NCI-H2196 treated with DMSO at 0.1 percent for 48 hours (cell line): Measurements from ENCODE around the gene MCF2L.
"Not testable (repeated sequence)": the region's sequence is repeated elsewhere in the genome, so short reads cannot be mapped to it uniquely, and the experiment has no call there.

Experiments
- DNase-seq: peaks from one replicate; lab custom pipeline; 2025; ENCODE audit not compliant: unreplicated experiment; lab: John Stamatoyannopoulos, UW

MCF2L gene

GRCh38 chr13:113029487-113030258 lies 60.7 kb downstream of the MCF2L start:
- no peak for DNase-seq

- DNase-seq = not testable (repeated sequence)
These were observed 61.2 kb downstream of the MCF2L start for GRCh38 chr13:113030259-113030640.

DNA sequence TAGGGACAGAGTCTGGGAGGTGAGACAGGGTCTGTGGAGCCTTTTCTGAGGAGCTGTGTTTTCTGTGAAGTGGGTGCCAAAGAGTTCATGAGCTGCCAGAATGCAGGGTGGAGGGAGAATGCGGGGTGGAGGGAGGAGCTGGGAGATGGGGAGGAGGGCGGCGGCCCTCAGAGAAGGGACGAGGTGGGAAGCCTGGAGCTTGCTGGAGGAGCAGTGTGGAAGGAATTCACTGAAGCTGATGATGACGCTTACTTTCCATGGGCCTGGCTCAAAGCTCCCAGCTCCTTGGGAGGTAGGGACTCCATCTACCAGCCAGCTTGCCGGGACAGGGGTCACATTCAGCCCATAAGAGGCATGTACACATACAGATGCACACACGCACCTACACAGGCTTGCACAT lies 62.5 kb downstream of the MCF2L start:
- DNase-seq = no peak

- no peak for DNase-seq
These were observed 63.3 kb downstream of the MCF2L start for GRCh38 chr13:113032291-113032690.

DNA sequence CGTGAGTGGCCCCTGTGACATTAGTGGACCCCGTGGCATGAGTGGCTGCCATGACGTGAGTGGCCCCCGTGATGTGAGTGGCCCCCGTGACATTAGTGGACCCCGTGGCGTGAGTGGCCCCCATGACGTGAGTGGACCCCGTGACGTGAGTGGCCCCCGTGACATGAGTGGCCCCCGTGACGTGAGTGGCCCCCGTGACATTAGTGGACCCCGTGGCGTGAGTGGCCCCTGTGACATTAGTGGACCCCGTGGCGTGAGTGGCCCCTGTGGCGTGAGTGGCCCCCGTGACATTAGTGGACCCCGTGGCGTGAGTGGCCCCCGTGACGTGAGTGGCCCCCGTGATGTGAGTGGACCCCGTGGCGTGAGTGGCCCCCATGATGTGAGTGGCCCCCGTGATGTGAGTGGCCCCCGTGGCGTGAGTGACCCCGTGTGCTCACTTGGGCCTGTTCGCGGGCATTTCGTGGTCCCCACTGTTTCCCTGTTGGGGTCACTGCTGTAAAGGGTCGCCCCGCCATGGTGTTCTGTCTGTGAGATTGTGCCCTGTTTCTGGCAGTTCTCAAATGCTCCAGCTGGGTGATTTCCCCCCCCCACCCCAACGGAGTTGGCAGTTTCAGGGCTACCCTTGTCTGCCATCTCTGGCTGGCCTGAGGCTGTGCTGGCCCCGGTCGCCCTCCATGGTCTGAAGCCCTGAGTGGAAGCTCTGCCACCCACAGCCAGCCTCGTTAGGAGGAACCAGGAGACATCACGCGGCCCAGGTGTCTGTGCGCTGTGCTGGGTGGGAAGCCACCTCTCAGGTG lies 64.2 kb downstream of the MCF2L start:
- DNase-seq = no peak

DNA sequence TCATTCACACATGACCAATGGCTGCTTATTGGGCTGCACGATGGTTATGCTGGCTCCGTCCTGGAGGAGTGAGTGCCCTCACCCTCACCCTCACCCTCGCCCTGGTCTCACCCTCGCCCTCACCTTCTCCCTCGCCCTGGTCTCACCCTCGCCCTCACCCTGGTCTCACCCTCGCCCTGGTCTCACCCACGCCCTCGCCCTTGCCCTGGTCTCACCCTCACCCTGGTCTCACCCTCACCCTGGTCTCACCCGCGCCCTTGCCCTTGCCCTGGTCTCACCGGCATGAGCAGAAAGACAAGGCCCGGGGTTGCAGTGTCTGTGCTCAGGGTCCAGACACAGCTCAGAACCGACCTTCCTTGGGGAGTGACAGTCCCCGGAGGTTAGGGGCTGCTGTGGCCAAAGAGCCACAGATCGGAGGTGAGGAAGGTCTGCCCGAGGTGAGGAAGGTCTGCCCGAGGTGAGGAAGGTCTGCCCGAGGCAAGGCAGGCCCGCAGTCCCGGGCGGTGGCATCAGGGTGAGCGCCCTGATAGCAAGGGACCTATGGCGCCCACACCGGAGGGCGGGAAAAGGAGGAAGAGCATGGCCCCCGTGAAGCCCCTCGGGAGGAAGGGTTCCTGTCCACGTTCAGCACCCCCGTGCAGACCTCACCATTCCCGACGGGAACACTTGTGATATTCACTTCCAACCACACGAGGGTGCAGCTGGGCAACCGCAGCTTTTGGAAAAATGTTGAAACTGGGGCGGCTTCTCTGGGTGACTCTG lies 65.6 kb downstream of the MCF2L start:
- no peak for DNase-seq

DNA sequence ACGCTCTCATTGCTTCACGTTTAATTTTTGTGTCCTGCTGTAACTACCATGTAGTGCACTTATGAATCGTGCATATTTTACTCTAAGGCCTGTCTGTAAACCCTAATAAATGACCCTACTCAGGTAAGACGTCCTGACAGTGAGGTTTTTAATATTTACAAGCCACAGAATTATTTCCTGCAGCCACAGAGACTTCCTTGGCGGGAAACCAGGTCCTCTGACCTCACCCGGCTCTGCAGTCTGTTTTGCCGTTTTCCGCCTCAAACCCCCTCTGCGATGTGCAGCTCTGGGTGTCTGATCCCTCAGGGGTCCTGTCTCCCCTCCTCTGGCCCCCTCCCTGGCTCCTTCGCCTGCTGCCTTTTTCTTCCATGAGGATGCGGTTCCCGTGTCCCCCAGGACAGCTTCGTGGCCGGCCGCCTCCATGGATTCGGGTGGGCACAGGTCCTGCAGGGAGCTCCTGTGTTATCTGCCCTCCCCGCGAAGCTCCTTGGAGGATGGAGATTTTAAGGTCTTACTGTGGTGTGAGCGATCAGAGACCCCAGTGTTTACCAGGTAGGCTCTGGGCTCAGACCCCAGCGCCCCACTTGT lies 66.3 kb downstream of the MCF2L start:
- no peak for DNase-seq

GRCh38 chr13:113036401-113036800 lies 67.4 kb downstream of the MCF2L start:
- no peak for DNase-seq

DNA sequence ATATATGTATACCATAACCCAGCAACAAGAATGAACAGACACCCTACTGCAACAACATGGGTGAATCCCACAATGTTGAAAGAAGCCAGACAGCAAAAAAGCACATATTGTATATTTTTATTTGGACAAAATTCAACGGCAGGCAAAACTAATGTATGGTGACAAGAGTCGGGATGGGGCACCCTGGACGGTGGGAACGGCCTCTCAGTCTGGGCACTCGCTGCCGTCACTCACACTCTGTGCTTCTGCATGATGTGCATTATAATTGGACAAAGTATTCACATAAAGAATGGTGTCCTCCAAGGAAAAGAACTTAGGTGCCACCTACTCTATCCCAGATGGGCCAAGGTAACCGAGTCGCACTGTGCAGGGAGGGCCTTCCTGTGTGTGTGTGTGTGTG lies 71.0 kb downstream of the MCF2L start:
- DNase-seq = no peak

DNA sequence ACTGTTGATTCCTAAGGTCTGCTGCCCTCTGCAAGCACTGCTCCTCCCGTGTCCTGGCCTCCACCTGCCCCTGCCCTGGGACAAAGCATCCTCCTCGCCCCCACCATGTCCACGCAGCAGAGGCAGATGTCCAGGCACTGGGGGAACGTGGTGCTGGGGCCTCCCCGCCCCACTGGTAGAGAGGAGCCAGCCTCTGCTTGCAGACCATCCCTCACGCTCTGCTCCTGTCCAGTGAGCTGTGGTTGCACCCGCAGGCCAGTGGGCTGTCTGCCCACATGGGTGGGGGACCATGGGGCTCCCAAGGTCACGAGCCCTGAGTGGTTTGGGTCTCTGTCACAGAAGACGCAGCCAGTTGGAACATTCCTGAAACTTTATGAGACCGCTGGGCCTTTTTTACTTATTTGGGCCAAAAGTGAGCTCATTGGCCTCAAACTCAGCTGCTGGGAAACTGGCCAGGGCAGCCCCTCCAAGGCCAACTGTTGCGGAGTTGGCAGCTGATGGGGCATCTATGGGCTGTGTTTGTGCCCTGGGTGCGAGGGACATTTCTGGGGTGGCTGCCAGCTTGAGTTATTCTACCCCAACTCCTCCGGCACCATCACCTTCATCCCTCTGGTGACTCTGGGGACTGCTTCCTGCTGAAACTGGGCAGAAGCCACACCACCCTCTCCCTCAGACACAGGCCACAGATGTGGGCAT lies 71.7 kb downstream of the MCF2L start:
- no peak for DNase-seq

GRCh38 chr13:113041293-113041690 lies 72.3 kb downstream of the MCF2L start:
- DNase-seq = no peak

DNA sequence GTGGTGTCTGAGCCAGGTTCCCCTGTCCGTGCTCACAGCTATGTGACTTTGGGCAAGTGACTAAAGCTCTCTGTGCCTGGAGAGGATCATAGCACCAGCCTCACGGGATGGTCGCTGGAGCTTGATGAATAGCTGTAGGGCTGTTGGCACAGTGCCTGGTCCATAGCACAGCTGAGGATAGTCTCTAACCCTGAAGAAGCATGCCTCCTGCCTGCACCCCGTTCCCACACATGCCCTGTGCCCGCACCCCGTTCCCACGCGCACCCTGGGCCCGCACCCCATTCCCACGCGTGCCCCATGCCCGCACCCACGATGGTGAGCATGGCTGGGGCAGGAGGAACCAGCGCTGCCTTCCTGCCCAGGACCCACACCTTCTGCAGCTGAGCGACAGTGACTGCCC lies 72.9 kb downstream of the MCF2L start:
- no peak for DNase-seq

GRCh38 chr13:113042456-113042855 lies 73.4 kb downstream of the MCF2L start:
- DNase-seq = no peak

DNA sequence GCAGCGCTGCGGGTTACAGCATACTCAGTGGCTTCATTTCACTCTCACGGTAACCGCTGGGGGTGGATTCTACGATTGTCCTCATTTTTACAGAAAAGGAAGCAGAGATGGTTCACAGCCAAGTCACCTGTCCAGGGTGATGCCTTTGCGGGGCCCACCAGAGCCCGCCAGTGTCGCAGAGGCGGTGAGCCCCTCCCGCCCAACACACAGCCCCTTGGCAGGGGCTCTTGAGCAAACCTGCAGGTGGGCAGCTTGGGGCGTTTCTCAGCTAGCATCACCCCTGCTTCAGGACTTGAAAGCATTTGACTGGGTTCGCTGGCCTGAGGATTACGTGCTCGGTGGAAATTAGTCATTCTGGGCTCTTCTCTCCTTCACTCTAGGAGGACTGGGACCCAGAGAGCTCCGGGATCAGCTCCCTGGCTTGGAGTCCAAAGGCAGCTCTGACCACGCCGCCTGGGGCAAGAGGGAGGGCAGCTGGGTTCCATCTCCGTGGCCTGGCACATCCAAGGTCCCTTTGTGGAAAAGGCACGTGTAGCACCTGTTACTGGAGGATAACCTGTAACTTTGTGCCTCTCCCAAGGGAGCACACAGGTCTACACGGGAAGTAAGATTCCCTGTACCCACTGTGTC lies 74.1 kb downstream of the MCF2L start:
- no peak for DNase-seq

DNA sequence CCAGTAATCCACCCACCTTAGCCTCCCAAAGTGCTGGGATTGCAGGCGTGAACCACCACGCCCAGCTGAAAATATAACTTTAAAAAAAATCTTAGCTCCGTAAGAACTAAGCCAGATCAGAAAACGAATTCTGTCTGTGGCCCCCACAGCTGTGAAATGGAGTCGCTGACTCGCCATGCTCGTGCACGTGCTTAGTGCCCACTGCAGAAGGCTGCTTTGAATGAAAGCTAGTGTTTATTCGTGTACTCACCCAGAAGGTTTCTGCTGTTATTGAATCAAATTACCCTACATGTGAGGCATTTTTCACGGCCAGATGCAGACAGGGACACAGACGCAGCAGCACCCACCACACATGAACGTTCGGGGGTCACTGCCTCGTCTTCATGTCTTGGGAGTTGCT lies 74.9 kb downstream of the MCF2L start:
- DNase-seq = no peak

GRCh38 chr13:113044391-113045114 lies 75.5 kb downstream of the MCF2L start:
- DNase-seq = no peak

GRCh38 chr13:113045251-113046127 lies 76.5 kb downstream of the MCF2L start:
- DNase-seq = no peak

GRCh38 chr13:113046128-113046882 lies 77.3 kb downstream of the MCF2L start:
- no peak for DNase-seq
